T-helper 9 cell (primary cell): Measurements from ENCODE around the gene SLC8A1.

Experiments
- DNase-seq: peaks from one replicate; pipeline ENCODE4 v3.0.0-alpha.2; 2020

Gene SLC8A1

DNA sequence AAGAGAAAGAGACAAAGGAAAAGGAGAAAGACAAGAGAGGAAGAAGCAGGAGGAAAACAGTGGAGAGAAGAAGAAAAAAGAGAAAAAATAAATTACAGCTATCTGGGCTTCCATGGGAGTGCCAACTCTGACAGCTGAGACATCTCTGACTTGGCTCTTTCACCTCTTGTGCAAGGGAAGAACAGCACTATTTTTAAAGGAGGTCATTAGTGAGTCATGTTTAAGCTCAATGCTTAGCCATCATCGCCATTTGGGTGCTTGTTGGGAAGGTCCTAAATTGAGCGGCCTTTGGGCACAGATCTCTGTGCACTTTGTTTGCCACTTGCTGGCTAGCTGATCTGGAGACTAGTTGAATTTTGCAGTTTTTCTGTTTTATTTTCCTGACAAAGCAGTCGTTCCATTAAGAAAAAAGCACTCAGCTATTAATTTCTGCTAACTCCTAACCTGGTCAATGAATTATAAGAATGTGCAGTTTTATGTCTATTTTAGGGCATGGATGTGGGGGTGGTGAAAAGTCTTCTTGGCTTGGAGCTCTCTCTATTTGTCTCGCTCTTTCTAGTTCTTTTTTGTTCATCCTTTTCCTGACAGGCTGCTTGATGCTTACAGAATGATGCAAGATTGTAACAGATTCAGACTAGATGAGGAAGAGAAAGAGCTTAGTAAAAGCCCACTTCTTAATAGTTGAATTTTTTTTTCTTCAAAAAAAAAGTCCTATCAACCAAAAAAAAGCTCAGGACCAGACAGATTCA lies 231.5 kb downstream of the SLC8A1 start:
- no peak for DNase-seq

DNA sequence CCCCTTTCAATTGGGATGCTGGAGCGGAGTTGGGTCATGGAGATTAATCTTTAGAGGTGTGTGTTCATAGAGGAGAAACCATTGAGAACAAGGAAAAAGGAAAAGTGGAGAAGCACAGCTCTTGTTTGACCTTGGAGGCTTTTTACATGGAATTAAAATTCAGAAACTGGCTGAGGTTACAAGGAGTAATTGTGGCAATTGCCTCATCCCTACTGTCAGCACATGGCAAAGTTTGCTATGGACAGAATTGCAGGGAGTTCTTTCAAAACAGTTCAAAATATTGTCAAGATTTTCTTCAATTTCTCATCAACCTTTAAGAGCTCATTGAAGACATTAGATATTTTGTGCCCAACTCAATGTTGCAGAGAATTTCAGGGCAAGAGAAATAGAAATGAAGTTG lies 232.7 kb downstream of the SLC8A1 start:
- DNase-seq = no peak

DNA sequence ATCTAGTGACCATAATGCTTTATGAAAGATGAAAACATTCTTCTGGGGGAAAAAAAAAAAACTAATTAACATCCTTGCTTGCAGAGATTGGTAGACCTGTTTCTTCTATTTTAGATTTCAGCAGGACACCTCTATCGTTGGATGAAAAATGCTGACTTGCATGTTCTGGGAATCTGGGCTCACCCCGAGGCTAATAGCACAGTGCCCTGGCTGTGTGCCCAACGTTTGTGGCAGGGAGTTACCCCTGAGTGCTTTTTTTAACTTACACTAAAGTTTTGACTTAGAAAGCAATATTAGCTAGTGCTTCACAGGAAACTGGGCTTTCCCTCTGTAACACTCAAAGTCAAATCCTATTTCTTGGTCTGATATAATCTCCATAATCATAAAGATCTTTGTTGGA lies 233.2 kb downstream of the SLC8A1 start:
- no peak for DNase-seq

- DNase-seq = no peak
These were observed 238.3 kb downstream of the SLC8A1 start for GRCh38 chr2:40213619-40214018.

DNA sequence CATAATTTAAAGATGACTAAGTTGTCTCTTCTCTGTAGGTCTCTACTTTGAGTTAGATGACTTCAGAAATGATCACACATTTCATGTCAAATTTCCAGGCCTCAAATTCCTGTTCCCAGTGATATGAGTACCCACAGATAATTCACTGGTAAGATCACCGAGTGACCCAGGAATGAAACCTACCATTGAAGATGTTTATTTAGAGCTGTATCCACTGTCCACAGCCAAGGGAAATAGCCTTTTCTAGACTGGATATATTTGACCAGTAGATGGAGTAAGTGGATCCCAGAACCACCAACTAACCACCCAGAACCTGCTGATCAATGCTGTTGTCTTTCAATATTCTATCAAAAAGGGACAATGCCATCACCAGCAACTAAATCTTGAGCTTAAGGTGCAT lies 238.8 kb downstream of the SLC8A1 start:
- DNase-seq = no peak

DNA sequence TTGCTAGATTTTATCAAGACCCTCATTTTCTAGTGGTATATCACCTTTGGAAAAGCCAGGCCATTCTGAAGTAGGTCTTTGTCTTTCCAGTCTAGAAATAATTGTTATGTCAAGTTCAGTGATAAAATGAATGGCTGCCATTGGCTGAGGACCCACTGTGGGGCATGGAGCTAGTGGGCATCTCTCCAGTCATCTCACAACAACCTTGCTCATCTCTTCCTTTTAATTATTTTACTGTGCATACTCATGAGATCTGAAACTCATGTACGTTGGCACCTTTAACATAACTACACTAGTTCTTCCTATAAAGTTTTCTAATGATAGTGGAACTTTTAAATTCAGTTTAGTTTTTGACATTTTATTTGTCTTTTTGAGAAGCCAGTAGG lies 240.9 kb downstream of the SLC8A1 start:
- DNase-seq = no peak

- DNase-seq = no peak
These were observed 241.4 kb downstream of the SLC8A1 start for GRCh38 chr2:40210344-40210967.

DNA sequence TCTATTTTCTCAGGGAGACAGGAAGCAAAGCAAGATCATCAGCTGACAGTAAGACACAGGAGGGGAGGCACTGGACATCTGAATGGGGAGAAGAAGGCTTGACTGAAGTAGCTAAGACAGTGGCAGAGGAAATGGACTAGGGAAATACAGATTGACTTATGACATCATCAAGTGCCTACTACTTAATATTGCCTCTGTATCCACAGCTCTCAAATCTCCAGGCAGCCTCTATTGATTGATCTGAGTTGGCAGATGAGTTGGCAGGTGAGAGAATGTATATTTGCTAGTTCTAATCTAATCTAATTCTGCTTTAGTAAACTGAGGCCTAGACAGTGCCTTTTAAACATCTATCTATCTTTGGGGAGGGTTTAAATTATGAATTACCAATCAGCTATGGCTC lies 242.1 kb downstream of the SLC8A1 start:
- no peak for DNase-seq

DNA sequence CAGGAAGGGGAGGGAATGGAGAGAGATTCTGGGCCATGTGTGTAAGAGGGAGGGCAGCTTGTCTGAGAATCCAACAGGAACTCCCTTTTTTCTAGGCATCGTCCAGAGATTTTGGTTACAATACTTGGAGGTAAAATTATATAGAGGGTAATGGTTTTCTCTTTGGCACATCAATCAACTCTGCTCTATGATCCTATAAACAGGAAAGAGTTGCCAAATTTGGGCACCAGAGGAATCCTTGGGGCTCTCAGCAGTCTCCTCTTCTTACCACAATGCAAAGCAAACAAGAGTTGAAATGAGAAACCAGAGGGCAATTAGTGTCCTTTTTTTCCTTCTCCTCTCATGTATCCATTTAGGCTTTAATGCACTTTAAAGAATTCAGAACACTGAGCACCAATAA lies 243.4 kb downstream of the SLC8A1 start:
- DNase-seq = no peak

DNA sequence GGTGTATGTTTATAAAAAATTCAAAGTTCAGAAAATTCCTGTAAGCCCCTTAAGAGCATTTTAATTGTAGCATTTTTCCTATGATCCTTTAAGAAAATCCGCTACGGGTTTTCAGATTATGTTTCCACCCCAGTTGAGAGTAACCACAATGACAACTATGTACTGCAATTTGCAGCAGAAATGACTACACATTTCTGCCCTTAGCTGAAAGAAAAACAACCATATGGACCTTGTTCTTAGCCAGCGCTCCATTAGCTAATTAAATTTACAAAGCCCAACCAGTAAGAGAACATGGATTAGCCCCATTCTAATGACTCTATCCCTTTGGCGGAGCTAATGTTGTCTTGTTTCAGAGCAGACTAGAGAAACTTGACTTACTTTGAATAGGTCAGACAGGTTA lies 247.6 kb downstream of the SLC8A1 start:
- no peak for DNase-seq

DNA sequence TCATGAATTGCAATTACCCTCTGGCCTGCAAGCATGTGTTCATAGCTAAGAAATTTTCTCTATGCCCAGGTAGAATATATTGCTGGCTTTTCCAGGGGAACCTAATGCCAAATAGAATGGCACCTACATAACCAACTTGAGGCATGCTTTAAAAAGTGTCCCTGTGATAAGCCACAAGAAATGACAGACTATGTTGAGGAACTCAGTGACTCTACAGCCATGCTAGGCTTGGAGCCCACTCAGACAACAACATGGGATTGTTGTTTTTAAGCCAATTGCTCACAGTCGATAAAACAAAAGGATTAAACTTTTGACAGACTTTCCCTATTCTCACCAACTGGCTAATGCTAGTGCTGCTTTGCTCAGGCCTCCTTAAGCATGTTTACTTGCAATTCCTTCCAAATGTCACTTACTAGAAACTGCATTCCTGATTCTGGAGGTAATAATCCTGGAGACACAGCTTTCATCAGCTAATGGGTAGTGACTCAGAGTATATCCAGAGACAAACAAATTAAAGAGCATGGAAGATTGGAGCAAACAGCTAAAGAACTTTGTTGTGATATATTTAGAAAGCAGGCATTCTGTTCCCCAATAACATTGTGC lies 249.0 kb downstream of the SLC8A1 start:
- DNase-seq = no peak

- no peak for DNase-seq
These were observed 250.5 kb downstream of the SLC8A1 start for GRCh38 chr2:40201425-40201824.

- no peak for DNase-seq
These were observed 251.4 kb downstream of the SLC8A1 start for GRCh38 chr2:40200366-40200915.

DNA sequence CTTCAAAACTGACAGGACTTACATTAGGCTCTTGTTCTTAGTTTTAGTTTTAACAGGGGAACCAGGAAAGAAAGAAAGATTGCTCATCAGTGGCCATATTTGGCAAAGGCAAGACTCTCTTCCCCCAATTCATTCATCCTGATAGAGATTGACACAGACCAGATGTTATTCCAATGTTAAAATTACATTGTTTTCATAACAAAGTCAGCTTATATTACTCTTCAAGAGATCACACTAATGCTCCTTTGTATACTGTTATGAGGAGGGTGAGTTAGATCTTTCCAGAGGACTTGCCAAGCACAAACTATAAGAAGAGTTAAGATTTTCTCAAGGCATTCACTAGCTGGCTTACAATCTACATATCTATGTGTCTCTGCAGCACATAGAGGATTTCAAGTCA lies 252.1 kb downstream of the SLC8A1 start:
- DNase-seq = no peak

GRCh38 chr2:40197121-40197520 lies 254.8 kb downstream of the SLC8A1 start:
- no peak for DNase-seq

- no peak for DNase-seq
These were observed 258.2 kb downstream of the SLC8A1 start for GRCh38 chr2:40193670-40194026.

- no peak for DNase-seq
These were observed 258.8 kb downstream of the SLC8A1 start for GRCh38 chr2:40192864-40193669.

DNA sequence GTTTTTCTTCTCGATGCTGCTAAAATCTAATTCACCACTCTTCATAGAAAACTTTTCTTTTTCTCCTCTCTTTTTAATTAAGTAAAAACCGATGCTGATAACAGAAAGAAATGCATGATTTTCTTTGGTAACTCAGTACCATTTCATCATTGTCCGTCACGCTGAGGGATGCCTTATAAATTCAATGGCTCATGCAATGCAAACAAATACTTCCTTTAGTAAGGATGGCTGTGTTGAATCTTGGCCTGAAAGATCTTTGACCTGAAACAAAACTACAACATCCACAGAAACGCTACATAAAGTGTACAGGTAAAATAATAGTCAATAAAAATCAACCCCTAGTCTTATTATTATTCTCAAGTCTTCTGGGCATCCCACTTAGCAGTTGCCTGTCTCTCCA lies 261.4 kb downstream of the SLC8A1 start:
- DNase-seq = no peak

GRCh38 chr2:40189881-40190280 lies 262.0 kb downstream of the SLC8A1 start:
- DNase-seq = no peak

DNA sequence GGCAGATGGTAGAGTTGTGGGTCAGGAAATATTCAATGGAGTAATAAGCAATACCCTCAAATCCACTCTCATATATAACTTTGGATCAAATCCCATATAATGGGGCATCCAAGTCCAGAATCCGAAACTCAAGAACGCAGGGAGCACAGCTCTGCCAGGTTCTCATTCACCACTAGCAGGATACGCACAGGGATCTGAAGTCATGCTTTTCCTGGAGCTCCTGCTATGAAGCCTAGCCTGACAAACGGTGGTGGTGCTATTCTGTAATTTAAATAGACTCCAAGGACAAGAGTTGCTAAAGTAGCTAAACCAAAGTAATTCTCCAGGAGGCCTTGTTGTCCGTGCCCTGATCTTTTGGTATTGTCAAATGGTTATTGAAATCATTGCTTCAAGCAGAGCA lies 264.8 kb downstream of the SLC8A1 start:
- no peak for DNase-seq

GRCh38 chr2:40184551-40184950 lies 267.3 kb downstream of the SLC8A1 start:
- no peak for DNase-seq

DNA sequence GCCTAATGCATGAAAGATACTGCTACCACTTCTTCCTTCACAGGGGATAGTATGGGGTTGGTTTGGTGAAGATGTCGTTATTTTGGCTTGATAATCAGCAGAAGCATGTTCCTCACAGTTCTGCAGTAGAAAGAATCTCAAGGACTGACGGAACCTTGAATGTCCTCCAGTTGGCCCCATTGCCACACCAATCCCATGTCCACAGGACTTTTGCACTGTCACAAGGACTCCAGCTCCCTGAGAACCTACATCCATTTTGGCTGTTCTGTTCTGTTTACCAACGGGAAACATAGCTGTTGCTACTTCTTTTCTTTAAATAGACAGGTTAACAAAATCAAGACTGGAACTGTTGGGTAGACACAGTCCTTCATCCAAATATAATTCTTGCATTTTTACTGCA lies 270.0 kb downstream of the SLC8A1 start:
- no peak for DNase-seq

DNA sequence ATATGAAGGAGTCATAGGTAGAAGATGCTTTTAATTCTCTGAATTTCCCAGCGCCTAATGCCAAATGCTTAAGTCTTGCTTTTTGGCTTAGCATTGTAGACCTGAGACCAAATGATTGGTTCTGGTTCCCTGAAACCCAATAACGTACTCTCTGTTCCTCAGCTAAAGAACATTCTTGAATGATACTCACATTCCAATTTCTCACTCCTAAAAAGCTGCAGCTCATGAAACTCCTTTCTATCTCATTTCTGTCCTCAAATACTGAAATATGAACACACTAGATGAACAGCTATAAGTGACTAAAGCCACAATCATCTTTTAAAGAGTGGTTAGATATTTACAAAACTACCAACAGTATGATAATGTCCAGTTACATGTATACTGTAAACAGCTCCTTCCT lies 272.1 kb downstream of the SLC8A1 start:
- no peak for DNase-seq
